Measurements from ENCODE around the gene BCL10.

BCL10 gene

GRCh38 chr1:85219853-85220610, 56.4 kb downstream of the BCL10 start:
- DNase-seq = no peak

DNA sequence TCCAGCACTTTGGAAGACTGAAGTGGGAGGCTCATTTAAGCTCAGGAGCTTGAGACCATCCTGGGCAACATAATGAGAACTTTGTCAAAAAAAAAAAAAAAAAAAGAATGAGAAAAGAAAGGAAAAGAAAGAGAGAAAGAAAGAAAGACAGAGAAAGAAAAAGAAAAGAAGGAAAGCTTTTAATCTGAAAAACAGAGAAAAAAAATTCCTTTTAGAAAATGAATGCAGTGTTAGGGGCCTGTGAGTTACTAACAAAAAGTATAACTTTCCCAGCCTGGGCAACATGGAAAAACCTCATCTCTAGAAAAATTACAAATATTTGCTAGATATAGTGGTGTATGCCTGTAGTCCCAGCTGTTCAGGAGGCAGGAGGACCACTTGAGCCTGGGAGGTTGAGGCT, 59.7 kb downstream of the BCL10 start:
- no peak for DNase-seq

All from NCI-H526 (cell line).